Measurements from ENCODE around the gene SCD5. TPM values are rescaled to one million over a fixed set of nuclear protein-coding genes. Genes with fewer than 3 reads are reported as not detected.

The SCD5 gene
- total RNA-seq, 2 donors from 2014 or later, result 51.4 TPM

GRCh38 chr4:82621251-82621650, 177.3 kb downstream of the SCD5 start:
- no peak for TF ChIP-seq CTCF (IDR thresholded peaks at IDR 0.05)
- TF ChIP-seq POLR2A (IDR thresholded peaks at IDR 0.05), result no peak
- Histone ChIP-seq H3K9me3 (no peaks in the 10 kb centered on the region), H3K27me3 (no peaks in the 10 kb centered on the region), H3K4me3 (no peak overlapping the region), H3K36me3 (replicated peaks in 1 of 2; ENCODE audit: insufficient read depth in 1 of 2, low read depth in 2 of 2) (no peaks in the 10 kb centered on the region), H3K4me1 (no peaks in the 10 kb centered on the region), H3K27ac (no peak overlapping the region)
- WGBS, 2 donors, result 78 to 88% methylated on average over 3 of the region's 3 CpGs
- ATAC-seq (no peak), DNase-seq (no peak)
- intact Hi-C loops (cut with DNase I), result no loop called here

DNA sequence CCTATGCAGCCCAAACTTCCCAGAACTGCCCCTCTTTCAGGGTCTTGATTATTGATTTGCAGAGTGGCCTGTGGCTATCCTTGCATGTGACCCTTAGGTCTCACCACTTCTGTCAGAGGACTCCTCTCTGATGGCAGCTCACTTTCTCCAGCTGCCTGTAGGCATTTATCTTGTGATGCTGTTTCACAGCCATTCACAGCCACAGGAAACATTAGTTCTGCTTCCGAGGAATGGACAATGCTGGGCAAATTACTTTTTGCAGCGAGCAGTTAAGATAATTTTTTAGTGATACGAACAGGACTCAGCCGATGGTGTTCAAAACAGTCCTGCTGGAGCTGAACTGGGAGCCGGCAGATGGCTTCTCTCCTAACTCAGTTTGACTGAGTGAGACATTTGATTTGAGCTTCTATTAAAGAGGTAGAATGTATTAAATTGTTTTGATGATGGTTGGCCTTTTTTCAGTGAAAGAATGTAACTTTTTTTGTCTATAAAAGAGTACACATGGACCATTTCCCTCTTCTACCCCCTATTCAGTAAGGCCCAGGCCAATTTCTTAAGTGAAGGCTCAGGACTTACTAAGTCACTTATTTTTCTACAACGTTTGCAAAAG, 178.4 kb downstream of the SCD5 start:
- no peak overlapping the region for H3K27ac ChIP-seq

GRCh38 chr4:82618103-82618720, 180.4 kb downstream of the SCD5 start:
- H3K4me1 ChIP-seq, result no peaks in the 10 kb centered on the region
- DNase-seq, result no peak
- H3K4me3 ChIP-seq, result no peak overlapping the region
- intact Hi-C loops (cut with DNase I), result no loop called here
- H3K36me3 ChIP-seq (replicated peaks in 1 of 2; ENCODE audit: insufficient read depth in 1 of 2, low read depth in 2 of 2), result no peaks in the 10 kb centered on the region
- no peaks in the 10 kb centered on the region for H3K27me3 ChIP-seq
- WGBS, 2 donors, result 50 to 52% methylated on average over 2 of the region's 2 CpGs
- TF ChIP-seq CTCF (IDR thresholded peaks at IDR 0.05) (no peak), POLR2A (IDR thresholded peaks at IDR 0.05) (no peak)
- H3K9me3 ChIP-seq, result no peaks in the 10 kb centered on the region
- no peak for ATAC-seq
- H3K27ac ChIP-seq, result no peak overlapping the region

More for the DNA sequence above, 178.4 kb downstream of the SCD5 start:
- WGBS, 2 donors, result 45 to 68% methylated on average over 6 of the region's 6 CpGs
- ATAC-seq (no peak), DNase-seq (no peak)
- H3K36me3 ChIP-seq (replicated peaks in 1 of 2; ENCODE audit: insufficient read depth in 1 of 2, low read depth in 2 of 2), result no peaks in the 10 kb centered on the region
- no peaks in the 10 kb centered on the region for H3K9me3 ChIP-seq
- H3K4me3 ChIP-seq, result no peak overlapping the region
- no peaks in the 10 kb centered on the region for H3K27me3 ChIP-seq
- intact Hi-C loops (cut with DNase I), result no loop called here
- H3K4me1 ChIP-seq, result no peaks in the 10 kb centered on the region
- no peak for TF ChIP-seq CTCF (IDR thresholded peaks at IDR 0.05)
- TF ChIP-seq POLR2A (IDR thresholded peaks at IDR 0.05), result no peak

- DNase-seq (no peak), ATAC-seq (no peak)
- Histone ChIP-seq H3K27ac (no peak overlapping the region), H3K9me3 (no peaks in the 10 kb centered on the region), H3K36me3 (replicated peaks in 1 of 2; ENCODE audit: insufficient read depth in 1 of 2, low read depth in 2 of 2) (no peaks in the 10 kb centered on the region), H3K27me3 (no peaks in the 10 kb centered on the region), H3K4me1 (no peaks in the 10 kb centered on the region), H3K4me3 (no peak overlapping the region)
- intact Hi-C loops (cut with DNase I), result no loop called here
- no peak for TF ChIP-seq CTCF (IDR thresholded peaks at IDR 0.05)
- TF ChIP-seq POLR2A (IDR thresholded peaks at IDR 0.05), result no peak
- 76 to 78% methylated on average over 5 of the region's 5 CpGs for WGBS, 2 donors
Measured at GRCh38 chr4:82614838-82615449, 183.7 kb downstream of the SCD5 start.
